Activated gamma-delta T cell treated with anti-CD3 and anti-CD28 coated beads, Interleukin-2, amount 50 U/mL, for 16 hours (primary cell): ENCODE results near the gene UNC119.

Experiments
- DNase-seq: peaks from one replicate; pipeline ENCODE4 v3.0.0-alpha.2; 2020; ENCODE audit warnings: low read depth

The UNC119 gene

DNA sequence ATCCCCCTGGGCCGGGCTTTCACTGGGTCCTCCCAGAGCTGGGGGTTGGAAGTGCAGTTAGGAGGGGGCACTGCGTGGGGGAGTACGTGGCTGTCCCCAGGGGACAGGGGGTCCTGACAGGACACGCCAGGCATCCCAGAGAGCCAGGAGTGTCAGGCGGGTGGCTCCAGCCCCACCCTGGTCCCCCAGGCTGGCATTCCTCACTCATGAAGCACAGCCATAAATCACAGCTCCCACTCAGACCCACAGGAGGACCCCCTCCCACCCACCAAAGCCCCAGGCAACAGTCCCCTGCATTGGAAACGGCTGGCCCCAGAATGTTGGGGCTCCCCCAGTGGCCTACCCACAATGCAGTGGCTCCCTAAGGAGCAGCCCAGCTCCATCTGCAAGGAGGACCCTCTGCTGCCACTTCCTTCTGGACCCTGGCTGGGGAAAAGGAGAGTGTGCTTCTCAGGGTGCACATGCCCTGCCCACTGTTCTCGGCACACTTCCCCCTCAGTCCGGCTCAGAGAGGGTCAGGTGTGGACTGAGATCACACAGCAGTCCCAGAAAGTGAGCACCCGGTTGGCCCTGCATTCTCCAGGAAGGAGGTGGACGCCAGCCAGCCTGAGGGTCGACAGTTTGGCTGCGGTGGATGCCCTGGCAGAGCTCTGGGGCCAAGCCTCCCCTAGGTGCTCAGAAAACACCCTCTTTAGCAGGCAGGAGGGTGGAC, 53.6 kb downstream of the UNC119 start:
- no peak for DNase-seq

DNA sequence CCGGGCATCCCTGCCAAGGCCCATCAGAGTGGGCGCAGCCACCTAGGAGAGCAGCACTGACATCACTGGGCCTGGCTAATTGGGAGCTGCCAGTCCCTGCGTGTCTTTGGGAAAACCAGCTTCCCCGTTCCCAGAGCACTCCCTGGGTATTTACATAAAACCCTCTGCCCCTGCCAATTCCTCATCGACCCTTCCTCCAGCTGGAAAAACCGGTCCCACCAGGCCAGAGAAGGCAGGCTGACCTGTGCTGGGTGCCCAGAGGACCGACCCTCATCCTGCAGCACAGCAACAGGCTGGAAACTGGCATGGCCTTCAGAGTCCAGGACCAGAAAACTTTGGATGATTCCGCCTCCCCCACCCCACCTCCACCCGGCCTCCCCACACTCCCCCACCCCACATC, 54.5 kb downstream of the UNC119 start:
- DNase-seq = no peak
